Heart left ventricle (tissue), 16 donors: ENCODE results near the gene SPINK8. TPM values are rescaled to one million over a fixed set of nuclear protein-coding genes. Genes with fewer than 3 reads are reported as not detected.
A peak's percentile ranks its signal among the peaks of the same experiment; 100 is the strongest.

Source experiments
- ATAC-seq, 4 donors: fragments of 200-7000 bp; cut with Tn5 transposase; one replicate each; pipeline ENCODE4 v1.9.1; 2020 to 2022; ENCODE audit warnings: moderate library complexity in 4 of 4, mild to moderate bottlenecking in 3 of 4, moderate number of reproducible peaks in 1 of 4
- DNase-seq, 5 donors: peaks; one replicate each; pipeline ENCODE4 v3.0.0-alpha.2; 2020
- H3K27ac ChIP-seq, 12 donors: fragments of 200-600 bp; sonication (generic) in 4 of 12; one replicate each; pipeline versions ENCODE4 v1.5.0 to v1.8.0; 2016 to 2022; ENCODE audit warnings: mild to moderate bottlenecking in 2 of 12
- H3K27me3 ChIP-seq, 9 donors: fragments of 200-600 bp; sonication (generic) in 2 of 9; one replicate each; pipeline versions ENCODE4 v1.5.1 to v1.8.0; 2016 to 2022; ENCODE audit warnings: mild to moderate bottlenecking in 3 of 9
- H3K36me3 ChIP-seq, 9 donors: fragments of 200-600 bp; sonication (generic) in 2 of 9; one replicate each; pipeline versions ENCODE4 v1.5.0 to v1.8.0; 2018 to 2022; ENCODE audit warnings: mild to moderate bottlenecking in 2 of 9
- H3K4me1 ChIP-seq, 12 donors: fragments of 200-600 bp; sonication (generic) in 4 of 12; one replicate each; pipeline versions ENCODE4 v1.5.0 to v1.8.0; 2016 to 2022; ENCODE audit warnings: mild to moderate bottlenecking in 3 of 12
- H3K4me3 ChIP-seq, 12 donors: fragments of 200-600 bp; sonication (generic) in 4 of 12; one replicate each; pipeline versions ENCODE4 v1.5.0 to v1.8.0; 2017 to 2022; ENCODE audit warnings: mild to moderate bottlenecking in 9 of 12, moderate library complexity in 4 of 12
- H3K9me3 ChIP-seq, 12 donors: fragments of 200-600 bp; sonication (generic) in 4 of 12; one replicate each; pipeline versions ENCODE4 v1.5.0 to v1.8.0; 2016 to 2022; ENCODE audit warnings: mild to moderate bottlenecking in 1 of 12
- POLR2A ChIP-seq, 2 donors: fragments of 450-650 bp; IDR thresholded peaks; one replicate each; pipeline ENCODE4 v1.6.1; 2017; ENCODE audit warnings: antibody characterized with exemption in 2 of 2, mild to moderate bottlenecking in 2 of 2, moderate library complexity in 2 of 2
- WGBS, 4 donors: extraction: QIAGEN DNeasy Blood & Tissue Kit in 2 of 4; methylation state at CpG; one replicate each; pipeline versions ENCODE4 v1.1.5 to v1.1.7; 2013 to 2018; 5-methylcytosine and 5-hydroxymethylcytosine counted together
- intact Hi-C, 10 donors: fragments of 100-400 bp; cut with DNase I; formaldehyde crosslinking; loops; one replicate each; pipeline versions ENCODE4 v1.11.1 to v1.14.2; 2022
- polyA plus RNA-seq, 2 donors: library from polyadenylated mRNA; stranded (reverse); fragments of 200-250 nt; gene quantifications; one replicate each; pipeline ENCODE4 v1.2.3, GENCODE V29; 2013
- total RNA-seq, 9 donors: library from RNA; depleted of rRNA in 2 of 9; stranded (reverse); fragments of >200 nt in 2 of 9; fragmentation: NEBNext Ultra II Directional in 3 of 9; extraction: Animal tissue kit (Norgen Biotek cat#: 25700) in 3 of 9; gene quantifications; one replicate each; pipeline versions ENCODE4 v1.1.0 to v1.2.4, GENCODE V29; 2016 to 2023
- TF ChIP-seq, protein P1 (sequence below), 12 donors: fragments of 200-600 bp; sonication (generic) in 4 of 12; IDR thresholded peaks; one replicate each; pipeline versions ENCODE4 v1.5.0 to v1.8.0; 2018 to 2022; ENCODE audit warnings: antibody characterized with exemption in 12 of 12, mild to moderate bottlenecking in 5 of 12
- donor health status: ischemic (EF 13 %, LVEDD 7.1; RV severe dilation, severe dysfunction).
- donor health status: healthy with polysubstance abuse.
- donor health status: DM: no; HTN: yes; CAD: no.
- donor health status: DM: no; HTN: no; CAD: no.
- donor health status: ischemic (EF 25% LVEDD 6.9; RV normal size, moderate dysfunction).
- donor health status: ischemic (EF 25% LVEDD 5.7; RV mildly dilated, moderate dysfunction).
- donor health status: healthy.
- donor health status: DM: yes; HTN: yes; CAD: no.
- donor health status: ischemic (EF 35%, LVEDD 5.7; RV mildly dilated, moderate dysfunction).
- donor health status: nonischemic (EF 11% LVEDD 7.7; RV severe dilation, severe dysfunction).
- donor health status: DM: yes; HTN: yes; CAD: no.
- donor health status: PGD.
- donor health status: ischemic (EF 29% LVEDD 5.4; RV normal size, mild dysfunction).
- donor health status: nonischemic (EF 23%, LVEDD 6.1; RV moderate dilation, normal function).

SPINK8 gene
- total and polyA plus RNA-seq, 11 donors = not detected

- peaks cover 0 to 10% (median 0%) of the 10 kb centered on the region in 12 donors for H3K4me1 ChIP-seq
- no peak overlapping the region for H3K4me3 ChIP-seq
- no peaks in the 10 kb centered on the region for H3K9me3 ChIP-seq
- WGBS, 4 donors = 87 to 90% (median 89%) methylated on average over 8 of the region's 8 CpGs
- H3K36me3 ChIP-seq = peaks cover 0 to 42% (median 27%) of the 10 kb centered on the region in 9 donors
- DNase-seq = no peak
- TF ChIP-seq POLR2A (IDR thresholded peaks at IDR 0.05) = no peak
- TF ChIP-seq, protein P1, sequence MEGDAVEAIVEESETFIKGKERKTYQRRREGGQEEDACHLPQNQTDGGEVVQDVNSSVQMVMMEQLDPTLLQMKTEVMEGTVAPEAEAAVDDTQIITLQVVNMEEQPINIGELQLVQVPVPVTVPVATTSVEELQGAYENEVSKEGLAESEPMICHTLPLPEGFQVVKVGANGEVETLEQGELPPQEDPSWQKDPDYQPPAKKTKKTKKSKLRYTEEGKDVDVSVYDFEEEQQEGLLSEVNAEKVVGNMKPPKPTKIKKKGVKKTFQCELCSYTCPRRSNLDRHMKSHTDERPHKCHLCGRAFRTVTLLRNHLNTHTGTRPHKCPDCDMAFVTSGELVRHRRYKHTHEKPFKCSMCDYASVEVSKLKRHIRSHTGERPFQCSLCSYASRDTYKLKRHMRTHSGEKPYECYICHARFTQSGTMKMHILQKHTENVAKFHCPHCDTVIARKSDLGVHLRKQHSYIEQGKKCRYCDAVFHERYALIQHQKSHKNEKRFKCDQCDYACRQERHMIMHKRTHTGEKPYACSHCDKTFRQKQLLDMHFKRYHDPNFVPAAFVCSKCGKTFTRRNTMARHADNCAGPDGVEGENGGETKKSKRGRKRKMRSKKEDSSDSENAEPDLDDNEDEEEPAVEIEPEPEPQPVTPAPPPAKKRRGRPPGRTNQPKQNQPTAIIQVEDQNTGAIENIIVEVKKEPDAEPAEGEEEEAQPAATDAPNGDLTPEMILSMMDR (IDR thresholded peaks at IDR 0.05) = no peak
- intact Hi-C loops = no loop called here
- H3K27me3 ChIP-seq = no peaks in the 10 kb centered on the region
- ATAC-seq = peak in 1 of 4 donors; percentile 8
- no peak overlapping the region for H3K27ac ChIP-seq
Observed at GRCh38 chr3:48269592-48269991, 63.9 kb downstream of the SPINK8 start.

GRCh38 chr3:48268936-48269561 is 64.4 kb downstream of the SPINK8 start:
- Histone ChIP-seq H3K27ac (no peak overlapping the region), H3K36me3 (peaks cover 0 to 48% (median 27%) of the 10 kb centered on the region in 9 donors), H3K4me3 (no peak overlapping the region), H3K27me3 (no peaks in the 10 kb centered on the region), H3K4me1 (peaks cover 0 to 10% (median 0%) of the 10 kb centered on the region in 12 donors), H3K9me3 (no peaks in the 10 kb centered on the region)
- ATAC-seq = peak in 2 of 4 donors; percentile 6 to 18
- intact Hi-C loops = no loop called here
- TF ChIP-seq, protein P1 (IDR thresholded peaks at IDR 0.05) = no peak
- no peak for TF ChIP-seq POLR2A (IDR thresholded peaks at IDR 0.05)
- DNase-seq = no peak
- WGBS, 4 donors = 80 to 85% (median 83%) methylated on average over 23 of the region's 23 CpGs

GRCh38 chr3:48268381-48268935 is 65.0 kb downstream of the SPINK8 start:
- no peak overlapping the region for H3K4me3 ChIP-seq
- H3K36me3 ChIP-seq = peaks cover 0 to 54% (median 31%) of the 10 kb centered on the region in 9 donors
- peaks cover 0 to 10% (median 0%) of the 10 kb centered on the region in 12 donors for H3K4me1 ChIP-seq
- H3K9me3 ChIP-seq = no peaks in the 10 kb centered on the region
- no peak for DNase-seq
- peak; percentile 31 to 60 (median 42) for ATAC-seq
- intact Hi-C loops = no loop called here
- TF ChIP-seq POLR2A (IDR thresholded peaks at IDR 0.05) = no peak
- TF ChIP-seq, protein P1 (IDR thresholded peaks at IDR 0.05) = no peak
- H3K27me3 ChIP-seq = no peaks in the 10 kb centered on the region
- WGBS, 4 donors = 74 to 83% (median 77%) methylated on average over 12 to 13 of the region's 13 CpGs
- H3K27ac ChIP-seq = peak overlapping the region in 4 of 12 donors; percentile 6 to 44 (median 40)

GRCh38 chr3:48267782-48268181 is 65.7 kb downstream of the SPINK8 start:
- H3K27ac ChIP-seq = peak overlapping the region in 4 of 12 donors; percentile 6 to 44 (median 40)
- peaks cover 0 to 10% (median 0%) of the 10 kb centered on the region in 12 donors for H3K4me1 ChIP-seq
- TF ChIP-seq, protein P1 (IDR thresholded peaks at IDR 0.05) = no peak
- no peak for TF ChIP-seq POLR2A (IDR thresholded peaks at IDR 0.05)
- intact Hi-C loops = no loop called here
- no peak overlapping the region for H3K4me3 ChIP-seq
- peaks cover 0 to 60% (median 38%) of the 10 kb centered on the region in 9 donors for H3K36me3 ChIP-seq
- 42 to 62% (median 56%) methylated on average over 2 of the region's 2 CpGs for WGBS, 4 donors
- DNase-seq = no peak
- ATAC-seq = peak in 3 of 4 donors; percentile 35 to 62 (median 44)
- H3K27me3 ChIP-seq = no peaks in the 10 kb centered on the region
- no peaks in the 10 kb centered on the region for H3K9me3 ChIP-seq
